GM12878 (cell line): ENCODE data around the gene FNIP1. TPM values are rescaled to one million over a fixed set of nuclear protein-coding genes. Genes with fewer than 3 reads are reported as not detected.

ENCODE experiments used
- ATAC-seq: fragments of 200-7000 bp; cut with Tn5 transposase; 3 replicates; pipeline ENCODE4 v1.9.1; 2020; ENCODE audit warnings: mild to moderate bottlenecking, moderate library complexity
- BruUV-seq: library from RNA; stranded (reverse); fragments of 400-500 nt; replicated peaks from 2 replicates; lab custom pipeline; 2021; lab: Mats Ljungman, UMichigan
- CTCF ChIA-PET: fragments of 300-600 bp; sonication (Branson Sonifier 250); formaldehyde crosslinking; extraction: SDS; loops from one replicate; lab custom pipeline; 2021; ENCODE audit warnings: inconsistent platforms; lab: Yijun Ruan, JAX
- POLR2A ChIA-PET: fragments of 350-600 bp; formaldehyde crosslinking; extraction: SDS; loops from one replicate; lab custom pipeline; 2021; ENCODE audit warnings: inconsistent platforms; lab: Charles Lee
- RAD21 ChIA-PET: fragments of 300-600 bp; sonication (Branson Sonifier 250); formaldehyde crosslinking; loops from one replicate; lab custom pipeline; 2023; ENCODE audit warnings: antibody characterized with exemption; ENCODE audit not compliant: unreplicated experiment; lab: Charles Lee
- SMC1A ChIA-PET: fragments of 300-600 bp; sonication (Branson Sonifier 250); formaldehyde crosslinking; loops from one replicate; lab custom pipeline; 2023; ENCODE audit not compliant: unreplicated experiment, uncharacterized antibody; lab: Charles Lee
- DNase-seq: peaks from one replicate; pipeline ENCODE4 v3.0.0-alpha.2; 2011; ENCODE audit warnings: low read depth, low spot score
- FAIRE-seq: peaks from 3 replicates; lab custom pipeline; 2011; peaks lifted over from hg19 to GRCh38; lab: Jason Lieb, UNC
- H2AFZ ChIP-seq: 2 replicates; pipeline ENCODE4 v1.6.0; 2011; ENCODE audit warnings: low read depth, low read length, control low read depth; ENCODE audit not compliant: control insufficient read depth
- H3K27ac ChIP-seq: 2 replicates; pipeline ENCODE4 v1.5.1; 2011; ENCODE audit warnings: control low read depth; ENCODE audit not compliant: control insufficient read depth, insufficient read depth
- H3K27me3 ChIP-seq, 2 experiments: replicated peaks in 1 of 2; 2 replicates each; pipeline versions ENCODE4 v1.6.0 to v1.6.1; 2011; ENCODE audit warnings: low read length in 1 of 2; ENCODE audit not compliant: control insufficient read depth in 2 of 2, insufficient read depth in 2 of 2
- H3K36me3 ChIP-seq, 2 experiments: 2 replicates each; pipeline ENCODE4 v1.5.1; 2011; ENCODE audit warnings: low read length in 1 of 2; ENCODE audit not compliant: control insufficient read depth in 2 of 2, insufficient read depth in 2 of 2
- H3K4me1 ChIP-seq: 2 replicates; pipeline ENCODE4 v1.6.1; 2011; ENCODE audit warnings: mild to moderate bottlenecking, low read length, moderate library complexity, mixed read lengths; ENCODE audit not compliant: control insufficient read depth, insufficient read depth
- H3K4me2 ChIP-seq: 2 replicates; pipeline ENCODE4 v1.6.0; 2011; ENCODE audit warnings: control low read depth; ENCODE audit not compliant: control insufficient read depth, insufficient read depth
- H3K4me3 ChIP-seq: fragments of 200-600 bp; sonication (generic); 2 replicates; pipeline ENCODE4 v1.5.1; 2016
- H3K79me2 ChIP-seq: 2 replicates; pipeline ENCODE4 v1.6.0; 2011; ENCODE audit warnings: low read length; ENCODE audit not compliant: control insufficient read depth, insufficient read depth
- H3K9ac ChIP-seq: 2 replicates; pipeline ENCODE4 v1.8.0; 2011; ENCODE audit warnings: low read length, control low read depth, mixed read lengths; ENCODE audit not compliant: control insufficient read depth, insufficient read depth
- H3K9me3 ChIP-seq: replicated peaks from 3 replicates; pipeline ENCODE4 v1.5.1; 2011; ENCODE audit warnings: mild to moderate bottlenecking, low read length; ENCODE audit not compliant: control insufficient read depth, insufficient read depth
- H4K20me1 ChIP-seq: 2 replicates; pipeline ENCODE4 v1.6.0; 2011; ENCODE audit not compliant: control insufficient read depth, insufficient read depth
- FOS ChIP-seq: IDR thresholded peaks from 3 replicates; pipeline ENCODE4 v1.6.1; 2011; ENCODE audit warnings: borderline replicate concordance; ENCODE audit not compliant: insufficient read length; ENCODE audit errors: extremely low read depth
- FOXK2 ChIP-seq: fragments of 450-650 bp; IDR thresholded peaks from 2 replicates; pipeline ENCODE4 v1.6.1; 2017; ENCODE audit warnings: mild to moderate bottlenecking, moderate library complexity
- JUND ChIP-seq: IDR thresholded peaks from 2 replicates; pipeline ENCODE4 v1.6.1; 2012; ENCODE audit warnings: low read depth, mild to moderate bottlenecking, low read length, improper control_type of control experiment, moderate library complexity
- NFIC ChIP-seq: IDR thresholded peaks from 2 replicates; pipeline ENCODE4 v1.6.1; 2012; ENCODE audit warnings: low read depth, mild to moderate bottlenecking, inconsistent platforms, low read length, moderate library complexity
- NRF1 ChIP-seq: conservative IDR thresholded peaks from 2 replicates; pipeline ENCODE4 v1.6.1; 2011; ENCODE audit warnings: mild to moderate bottlenecking, low read depth, low read length, improper control_type of control experiment
- SPI1 ChIP-seq: IDR thresholded peaks from 2 replicates; pipeline ENCODE4 v1.6.1; 2011; ENCODE audit warnings: low read depth, mild to moderate bottlenecking, low read length, moderate library complexity, borderline replicate concordance; ENCODE audit not compliant: insufficient read depth
- SUPT20H ChIP-seq: IDR thresholded peaks from 2 replicates; pipeline ENCODE4 v1.6.1; 2011; ENCODE audit warnings: low read depth, mild to moderate bottlenecking, low read length, moderate library complexity, borderline replicate concordance; ENCODE audit not compliant: control insufficient read depth
- TBL1XR1 ChIP-seq: IDR thresholded peaks from 2 replicates; pipeline ENCODE4 v1.6.1; 2012; ENCODE audit warnings: low read depth, low read length, improper control_type of control experiment
- ZBTB11 ChIP-seq: fragments of 450-650 bp; formaldehyde crosslinking; IDR thresholded peaks from 2 replicates; pipeline ENCODE4 v1.5.0; 2022; ENCODE audit warnings: mild to moderate bottlenecking, missing genetic modification characterization
- WGBS: methylation state at CpG from one replicate; pipeline ENCODE4 v1.1.6; 2016; ENCODE audit warnings: low lambda C conversion rate; ENCODE audit not compliant: insufficient replicate concordance, insufficient coverage; ENCODE audit errors: missing lambda C conversion rate; 5-methylcytosine and 5-hydroxymethylcytosine counted together
- in situ Hi-C: fragments of 300-500 bp; cut with MboI; formaldehyde crosslinking; loops from 9 replicates; pipeline ENCODE4 v1.14.3; 2018; ENCODE audit warnings: mixed read lengths
- intact Hi-C: fragments of 100-400 bp; cut with micrococcal nuclease; formaldehyde crosslinking; loops from one replicate; pipeline ENCODE4 v1.14.2; 2022; ENCODE audit not compliant: unreplicated experiment
- polyA plus RNA-seq, 11 experiments: library from polyadenylated mRNA; depleted of rRNA in 4 of 11; unstranded in 6 of 11; stranded (reverse) in 5 of 11; fragments of >200 nt; fragmentation: Nextera tagmentation in 4 of 11; fragmentation: Illumina TruSeq in 1 of 11; extraction: Ambion mirVana in 4 of 11; extraction: Trizol in 1 of 11; gene quantifications; 1 replicate in 1 of 11; 2 replicates in 10 of 11; pipeline versions ENCODE4 v1.2.1 to v1.2.3, GENCODE V29; 2011 to 2016; ENCODE audit warnings: inconsistent platforms in 2 of 11, missing spikeins in 2 of 11, low read depth in 1 of 11
- total RNA-seq, 4 experiments: library from RNA; depleted of rRNA in 3 of 4; stranded (reverse); fragments of >200 nt in 3 of 4; fragmentation: Illumina TruSeq in 1 of 4; extraction: Trizol in 1 of 4; gene quantifications; 2 replicates each; pipeline versions ENCODE4 v1.2.1 to v1.2.3, GENCODE V29; 2013 to 2021
- TF ChIP-seq, protein P1 (sequence below): IDR thresholded peaks from 2 replicates; pipeline ENCODE4 v1.6.1; 2011; ENCODE audit warnings: borderline replicate concordance, low read depth, mild to moderate bottlenecking, moderate library complexity, low read length; ENCODE audit not compliant: insufficient read depth, poor library complexity, severe bottlenecking
- TF ChIP-seq, protein P2 (sequence below): fragments of 150-350 bp; IDR thresholded peaks from 2 replicates; pipeline ENCODE4 v1.6.1; 2014; ENCODE audit warnings: mild to moderate bottlenecking, low read depth, low read length
- TF ChIP-seq, protein P3 (sequence below): fragments of 450-650 bp; IDR thresholded peaks from 2 replicates; pipeline ENCODE4 v1.6.1; 2017; ENCODE audit warnings: antibody characterized with exemption, mild to moderate bottlenecking, moderate library complexity

FNIP1 gene
- total and polyA plus RNA-seq, 10 of the 15 experiments (the other 5 are each of a cell fraction or from before 2014, with no cell fraction given), result 4.3 to 18.0 (median 14.0) TPM

GRCh38 chr5:131825404-131826013, 28.7 kb upstream of the FNIP1 start (continued):
- TF ChIP-seq ZBTB11 (CRISPR knock-in tag), result no peak
- no peak for TF ChIP-seq FOXK2

DNA sequence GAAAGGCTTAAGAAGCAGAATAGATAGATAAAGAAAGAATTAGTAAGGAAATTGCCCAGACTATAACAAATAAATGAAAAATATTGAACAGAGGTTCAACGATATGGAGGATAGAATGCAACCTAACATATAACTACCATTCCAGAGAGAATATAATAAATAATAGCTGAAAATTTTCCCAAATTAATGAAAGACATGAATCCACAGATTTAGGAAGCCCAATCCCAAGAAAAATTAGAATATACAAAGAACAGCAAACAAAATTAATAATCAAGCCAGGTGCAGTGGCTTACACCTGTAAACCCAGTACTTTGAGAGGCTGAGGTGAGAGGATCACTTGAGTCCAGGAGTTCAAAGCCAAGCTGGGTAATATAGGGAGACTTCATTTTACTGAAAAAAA, 27.8 kb upstream of the FNIP1 start:
- no peaks in the 10 kb centered on the region for H3K79me2 ChIP-seq
- H2AFZ ChIP-seq, result no peak overlapping the region
- no peaks in the 10 kb centered on the region for H4K20me1 ChIP-seq
- ChIA-PET RAD21 (no interaction called here), POLR2A (interaction anchor here (1.7 kb wide), 1 partner anchor 31 kb away, joined by 5 read pairs; no protein-coding TSS in a partner anchor), CTCF (no interaction called here), SMC1A (interaction anchor here (0.7 to 1.0 kb wide), 2 partner anchors 37 to 235 kb away, joined by 3 read pairs; no protein-coding TSS in a partner anchor)
- no peak overlapping the region for H3K4me2 ChIP-seq
- H3K36me3 ChIP-seq, result no peaks in the 10 kb centered on the region
- ATAC-seq (no peak), DNase-seq (no peak), FAIRE-seq (no peak)
- H3K27me3 ChIP-seq, result no peaks in the 10 kb centered on the region
- no peak overlapping the region for H3K4me3 ChIP-seq
- in situ Hi-C loops (no loop called here), intact Hi-C loops (no loop called here)
- H3K9ac ChIP-seq, result no peak overlapping the region
- H3K27ac ChIP-seq, result no peak overlapping the region
- 40% methylated on average over 1 of the region's 1 CpG for WGBS
- H3K4me1 ChIP-seq, result peaks cover 4% of the 10 kb centered on the region
- no peaks in the 10 kb centered on the region; the same call in 2 of the 3 replicates for H3K9me3 ChIP-seq
- BruUV-seq, result no TSS peak
- TF ChIP-seq SPI1, result no peak
- TF ChIP-seq SUPT20H, result no peak
- no peak for TF ChIP-seq NRF1
- TF ChIP-seq, protein P1, sequence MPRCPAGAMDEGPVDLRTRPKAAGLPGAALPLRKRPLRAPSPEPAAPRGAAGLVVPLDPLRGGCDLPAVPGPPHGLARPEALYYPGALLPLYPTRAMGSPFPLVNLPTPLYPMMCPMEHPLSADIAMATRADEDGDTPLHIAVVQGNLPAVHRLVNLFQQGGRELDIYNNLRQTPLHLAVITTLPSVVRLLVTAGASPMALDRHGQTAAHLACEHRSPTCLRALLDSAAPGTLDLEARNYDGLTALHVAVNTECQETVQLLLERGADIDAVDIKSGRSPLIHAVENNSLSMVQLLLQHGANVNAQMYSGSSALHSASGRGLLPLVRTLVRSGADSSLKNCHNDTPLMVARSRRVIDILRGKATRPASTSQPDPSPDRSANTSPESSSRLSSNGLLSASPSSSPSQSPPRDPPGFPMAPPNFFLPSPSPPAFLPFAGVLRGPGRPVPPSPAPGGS, result no peak
- TF ChIP-seq, protein P2, sequence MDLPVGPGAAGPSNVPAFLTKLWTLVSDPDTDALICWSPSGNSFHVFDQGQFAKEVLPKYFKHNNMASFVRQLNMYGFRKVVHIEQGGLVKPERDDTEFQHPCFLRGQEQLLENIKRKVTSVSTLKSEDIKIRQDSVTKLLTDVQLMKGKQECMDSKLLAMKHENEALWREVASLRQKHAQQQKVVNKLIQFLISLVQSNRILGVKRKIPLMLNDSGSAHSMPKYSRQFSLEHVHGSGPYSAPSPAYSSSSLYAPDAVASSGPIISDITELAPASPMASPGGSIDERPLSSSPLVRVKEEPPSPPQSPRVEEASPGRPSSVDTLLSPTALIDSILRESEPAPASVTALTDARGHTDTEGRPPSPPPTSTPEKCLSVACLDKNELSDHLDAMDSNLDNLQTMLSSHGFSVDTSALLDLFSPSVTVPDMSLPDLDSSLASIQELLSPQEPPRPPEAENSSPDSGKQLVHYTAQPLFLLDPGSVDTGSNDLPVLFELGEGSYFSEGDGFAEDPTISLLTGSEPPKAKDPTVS, result no peak
- no peak for TF ChIP-seq TBL1XR1
- TF ChIP-seq NFIC, result no peak
- no peak for TF ChIP-seq JUND
- TF ChIP-seq, protein P3, sequence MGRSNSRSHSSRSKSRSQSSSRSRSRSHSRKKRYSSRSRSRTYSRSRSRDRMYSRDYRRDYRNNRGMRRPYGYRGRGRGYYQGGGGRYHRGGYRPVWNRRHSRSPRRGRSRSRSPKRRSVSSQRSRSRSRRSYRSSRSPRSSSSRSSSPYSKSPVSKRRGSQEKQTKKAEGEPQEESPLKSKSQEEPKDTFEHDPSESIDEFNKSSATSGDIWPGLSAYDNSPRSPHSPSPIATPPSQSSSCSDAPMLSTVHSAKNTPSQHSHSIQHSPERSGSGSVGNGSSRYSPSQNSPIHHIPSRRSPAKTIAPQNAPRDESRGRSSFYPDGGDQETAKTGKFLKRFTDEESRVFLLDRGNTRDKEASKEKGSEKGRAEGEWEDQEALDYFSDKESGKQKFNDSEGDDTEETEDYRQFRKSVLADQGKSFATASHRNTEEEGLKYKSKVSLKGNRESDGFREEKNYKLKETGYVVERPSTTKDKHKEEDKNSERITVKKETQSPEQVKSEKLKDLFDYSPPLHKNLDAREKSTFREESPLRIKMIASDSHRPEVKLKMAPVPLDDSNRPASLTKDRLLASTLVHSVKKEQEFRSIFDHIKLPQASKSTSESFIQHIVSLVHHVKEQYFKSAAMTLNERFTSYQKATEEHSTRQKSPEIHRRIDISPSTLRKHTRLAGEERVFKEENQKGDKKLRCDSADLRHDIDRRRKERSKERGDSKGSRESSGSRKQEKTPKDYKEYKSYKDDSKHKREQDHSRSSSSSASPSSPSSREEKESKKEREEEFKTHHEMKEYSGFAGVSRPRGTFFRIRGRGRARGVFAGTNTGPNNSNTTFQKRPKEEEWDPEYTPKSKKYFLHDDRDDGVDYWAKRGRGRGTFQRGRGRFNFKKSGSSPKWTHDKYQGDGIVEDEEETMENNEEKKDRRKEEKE, result no peak
- no peak for TF ChIP-seq FOS
